K562 (cell line): ENCODE results near the gene IFT122. TPM values are rescaled to one million over a fixed set of nuclear protein-coding genes. Genes with fewer than 3 reads are reported as not detected.

Source experiments
- ARID4B ChIP-seq: sonication (generic); formaldehyde crosslinking; IDR thresholded peaks from 2 replicates; pipeline ENCODE4 v1.8.0; 2022; ENCODE audit warnings: mild to moderate bottlenecking, missing genetic modification reagents
- CBFB ChIP-seq: sonication (generic); formaldehyde crosslinking; IDR thresholded peaks from 2 replicates; pipeline ENCODE4 v1.4.0; 2020; ENCODE audit warnings: mild to moderate bottlenecking, missing genetic modification reagents
- CTCFL ChIP-seq: IDR thresholded peaks from 2 replicates; pipeline ENCODE4 v1.6.1; 2011; ENCODE audit warnings: borderline replicate concordance, low read depth, mild to moderate bottlenecking, moderate library complexity, low read length; ENCODE audit not compliant: insufficient read depth, poor library complexity, severe bottlenecking
- ELF4 ChIP-seq: fragments of 450-650 bp; formaldehyde crosslinking; IDR thresholded peaks from 2 replicates; pipeline ENCODE4 v1.4.0; 2022; ENCODE audit warnings: missing genetic modification characterization
- FIP1L1 ChIP-seq: fragments of 200-400 bp; formaldehyde crosslinking; IDR thresholded peaks from 2 replicates; pipeline ENCODE4 v1.6.1; 2018; ENCODE audit warnings: mild to moderate bottlenecking, low read depth, low read length; ENCODE audit not compliant: poor library complexity, severe bottlenecking
- FOXA3 ChIP-seq, 2 experiments: fragments of 450-650 bp in 1 of 2; sonication (generic) in 1 of 2; formaldehyde crosslinking; IDR thresholded peaks in 1 of 2; conservative IDR thresholded peaks in 1 of 2; 2 replicates each; pipeline versions ENCODE4 v1.4.0 to v1.8.0; 2020 to 2022; ENCODE audit warnings: mild to moderate bottlenecking in 2 of 2, missing genetic modification reagents in 1 of 2
- MBD1 ChIP-seq: fragments of 250-450 bp; sonication (Bioruptor Pico); IDR thresholded peaks from 2 replicates; pipeline ENCODE4 v1.8.0; 2022; ENCODE audit warnings: inconsistent platforms
- MXI1 ChIP-seq: IDR thresholded peaks from 2 replicates; pipeline ENCODE4 v1.6.1; 2011; ENCODE audit warnings: low read depth, mild to moderate bottlenecking, improper control_type of control experiment, low read length
- MYNN ChIP-seq, 2 experiments: sonication (generic); formaldehyde crosslinking in 1 of 2; IDR thresholded peaks; 2 replicates each; pipeline versions ENCODE4 v1.5.0 to v1.6.1; 2016 to 2020; ENCODE audit warnings: antibody characterized with exemption in 1 of 2, missing genetic modification reagents in 1 of 2
- NFATC3 ChIP-seq: fragments of 450-650 bp; IDR thresholded peaks from 2 replicates; pipeline ENCODE4 v1.6.1; 2017; ENCODE audit warnings: mild to moderate bottlenecking
- RFX7 ChIP-seq: fragments of 250-450 bp; sonication (Bioruptor Pico); IDR thresholded peaks from 2 replicates; pipeline ENCODE4 v1.5.1; 2021; ENCODE audit warnings: mild to moderate bottlenecking
- SLC30A9 ChIP-seq: fragments of 250-450 bp; sonication (Bioruptor Pico); IDR thresholded peaks from 2 replicates; pipeline ENCODE4 v1.8.0; 2022; ENCODE audit warnings: mild to moderate bottlenecking, moderate library complexity
- ZBTB49 ChIP-seq: sonication (generic); formaldehyde crosslinking; IDR thresholded peaks from 2 replicates; pipeline ENCODE4 v1.8.0; 2022; ENCODE audit warnings: missing genetic modification reagents, mild to moderate bottlenecking, borderline replicate concordance
- ZNF444 ChIP-seq: fragments of 250-450 bp; sonication (Bioruptor Pico); IDR thresholded peaks from 2 replicates; pipeline ENCODE4 v1.4.0; 2020; ENCODE audit warnings: mild to moderate bottlenecking, moderate library complexity
- polyA plus RNA-seq, 8 experiments: library from polyadenylated mRNA; depleted of rRNA in 4 of 8; stranded (reverse) in 5 of 8; unstranded in 3 of 8; fragments of >200 nt; fragmentation: Nextera tagmentation in 2 of 8; fragmentation: Illumina TruSeq in 1 of 8; extraction: Ambion mirVana in 2 of 8; extraction: Trizol in 1 of 8; gene quantifications; 2 replicates each; pipeline versions ENCODE4 v1.2.1 to v1.2.3, GENCODE V29; 2011 to 2014; ENCODE audit warnings: inconsistent platforms in 1 of 8, missing spikeins in 1 of 8
- total RNA-seq, 7 experiments: library from RNA; depleted of rRNA in 6 of 7; stranded (reverse); fragments of >200 nt in 6 of 7; fragmentation: Illumina TruSeq in 2 of 7; extraction: Trizol in 2 of 7; gene quantifications; 2 replicates each; pipeline versions ENCODE4 v1.2.1 to v1.2.3, GENCODE V29; 2011 to 2021; ENCODE audit warnings: low replicate concordance in 1 of 7

The IFT122 gene
- total and polyA plus RNA-seq, 9 of the 15 experiments (the other 6 are each of a cell fraction or from before 2014, with no cell fraction given), result 2.4 to 11.5 (median 7.7) TPM

- no peak for TF ChIP-seq MBD1
- no peak for TF ChIP-seq ARID4B (CRISPR knock-in tag)
- TF ChIP-seq ZNF444 (CRISPR knock-in tag), result no peak
- no peak for TF ChIP-seq MYNN (IDR thresholded peaks at IDR 0.05)
- TF ChIP-seq MYNN (CRISPR knock-in tag; IDR thresholded peaks at IDR 0.05), result no peak
- no peak for TF ChIP-seq FIP1L1
- no peak for TF ChIP-seq FOXA3 (CRISPR knock-in tag; conservative IDR thresholded peaks at IDR 0.05 in 1 of 2, IDR thresholded peaks at IDR 0.05 in 1 of 2)
- TF ChIP-seq CTCFL, result no peak
- no peak for TF ChIP-seq RFX7
- TF ChIP-seq ELF4 (CRISPR knock-in tag), result peak; percentile 61; the same call in 1 of the 2 replicates
- no peak for TF ChIP-seq CBFB (CRISPR knock-in tag)
- no peak for TF ChIP-seq NFATC3
- no peak for TF ChIP-seq ZBTB49 (CRISPR knock-in tag)
- peak; percentile 92; the same call in 1 of the 2 replicates for TF ChIP-seq MXI1
- no peak for TF ChIP-seq SLC30A9
These were observed 21.6 kb downstream of the IFT122 start (continued) for GRCh38 chr3:129461461-129462146.
